HL-60 (cell line): Measurements from ENCODE around the gene NFIX.

Experiments used
- DNase-seq, 2 experiments: peaks; one replicate each; pipeline ENCODE4 v3.0.0-alpha.2; 2010 to 2020; ENCODE audit warnings: low read depth in 1 of 2, low spot score in 1 of 2
- H3K27ac ChIP-seq: fragments of 250-450 bp; sonication (Bioruptor Pico); replicated peaks from 2 replicates; pipeline ENCODE4 v1.5.1; 2020; ENCODE audit warnings: mild to moderate bottlenecking, moderate library complexity
- H3K27me3 ChIP-seq: fragments of 250-450 bp; sonication (Bioruptor Pico); 2 replicates; pipeline ENCODE4 v1.5.1; 2021; ENCODE audit warnings: mild to moderate bottlenecking, moderate library complexity; ENCODE audit not compliant: insufficient read depth, poor library complexity, severe bottlenecking
- H3K4me3 ChIP-seq: replicated peaks from 2 replicates; pipeline ENCODE4 v1.5.1; 2011; ENCODE audit warnings: mild to moderate bottlenecking, control low read depth, low read length; ENCODE audit not compliant: insufficient read depth
- GABPA ChIP-seq: IDR thresholded peaks from 2 replicates; pipeline ENCODE4 v1.6.1; 2012; ENCODE audit warnings: low read depth
- POLR2AphosphoS5 ChIP-seq: IDR thresholded peaks from 2 replicates; pipeline ENCODE4 v1.6.1; 2012; ENCODE audit warnings: low read depth
- REST ChIP-seq: IDR thresholded peaks from 2 replicates; pipeline ENCODE4 v1.6.1; 2012; ENCODE audit warnings: low read depth; ENCODE audit not compliant: insufficient replicate concordance
- SPI1 ChIP-seq: IDR thresholded peaks from 2 replicates; pipeline ENCODE4 v1.6.1; 2012; ENCODE audit warnings: low read depth, mild to moderate bottlenecking, borderline replicate concordance
- TF ChIP-seq, protein P1 (sequence below): IDR thresholded peaks from one replicate; pipeline ENCODE4 v1.5.1; 2011; ENCODE audit warnings: low read length, control low read depth, inconsistent platforms; ENCODE audit not compliant: insufficient read depth

NFIX gene

GRCh38 chr19:12990431-12990830 is 4.8 kb upstream of the NFIX start:
- TF ChIP-seq, protein P1, sequence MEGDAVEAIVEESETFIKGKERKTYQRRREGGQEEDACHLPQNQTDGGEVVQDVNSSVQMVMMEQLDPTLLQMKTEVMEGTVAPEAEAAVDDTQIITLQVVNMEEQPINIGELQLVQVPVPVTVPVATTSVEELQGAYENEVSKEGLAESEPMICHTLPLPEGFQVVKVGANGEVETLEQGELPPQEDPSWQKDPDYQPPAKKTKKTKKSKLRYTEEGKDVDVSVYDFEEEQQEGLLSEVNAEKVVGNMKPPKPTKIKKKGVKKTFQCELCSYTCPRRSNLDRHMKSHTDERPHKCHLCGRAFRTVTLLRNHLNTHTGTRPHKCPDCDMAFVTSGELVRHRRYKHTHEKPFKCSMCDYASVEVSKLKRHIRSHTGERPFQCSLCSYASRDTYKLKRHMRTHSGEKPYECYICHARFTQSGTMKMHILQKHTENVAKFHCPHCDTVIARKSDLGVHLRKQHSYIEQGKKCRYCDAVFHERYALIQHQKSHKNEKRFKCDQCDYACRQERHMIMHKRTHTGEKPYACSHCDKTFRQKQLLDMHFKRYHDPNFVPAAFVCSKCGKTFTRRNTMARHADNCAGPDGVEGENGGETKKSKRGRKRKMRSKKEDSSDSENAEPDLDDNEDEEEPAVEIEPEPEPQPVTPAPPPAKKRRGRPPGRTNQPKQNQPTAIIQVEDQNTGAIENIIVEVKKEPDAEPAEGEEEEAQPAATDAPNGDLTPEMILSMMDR: no peak
- TF ChIP-seq SPI1 (no peak), REST (no peak), GABPA (no peak), POLR2AphosphoS5 (no peak)
- no peak overlapping the region for H3K4me3 ChIP-seq
- no peaks in the 10 kb centered on the region for H3K27me3 ChIP-seq
- no peak overlapping the region for H3K27ac ChIP-seq
- no peak for DNase-seq

DNA sequence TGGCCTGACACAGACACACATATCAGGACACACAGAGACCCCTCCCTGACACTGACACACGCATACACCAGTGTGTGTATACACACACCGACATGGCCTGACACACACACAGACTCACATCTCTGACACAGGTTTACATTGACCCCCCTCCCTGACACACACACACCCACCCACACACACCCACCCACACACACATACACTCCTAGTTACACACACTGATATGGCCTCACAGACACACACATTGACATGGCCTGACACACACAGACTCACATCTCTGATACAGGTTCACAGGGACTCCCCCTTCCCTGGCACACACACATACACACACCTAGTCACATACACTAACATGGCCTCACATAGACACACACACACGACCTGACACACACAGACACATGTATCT is 4.4 kb upstream of the NFIX start:
- H3K27me3 ChIP-seq: no peaks in the 10 kb centered on the region
- TF ChIP-seq SPI1 (no peak), GABPA (no peak), REST (no peak), POLR2AphosphoS5 (no peak)
- TF ChIP-seq, protein P1: no peak
- DNase-seq: no peak
- H3K27ac ChIP-seq: no peak overlapping the region
- H3K4me3 ChIP-seq: no peak overlapping the region

DNA sequence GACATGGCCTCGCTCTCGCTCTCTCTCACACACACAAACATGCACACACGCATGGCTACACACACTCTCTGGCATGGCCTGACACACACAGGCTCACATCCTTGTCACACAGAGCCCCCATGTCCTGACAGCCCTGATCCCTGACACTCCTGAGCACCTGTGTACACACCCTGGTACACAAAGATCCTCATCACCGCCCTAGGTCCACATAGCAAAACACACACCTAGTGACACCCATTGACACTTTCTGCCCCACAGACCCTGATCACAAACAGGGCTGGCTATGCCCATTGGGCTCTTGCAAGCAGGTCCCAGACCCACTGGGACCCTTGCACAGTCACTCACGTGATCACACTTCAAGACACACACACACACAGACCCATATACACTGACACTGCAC is 4.0 kb upstream of the NFIX start:
- H3K27ac ChIP-seq: no peak overlapping the region
- TF ChIP-seq SPI1: no peak
- no peak for TF ChIP-seq POLR2AphosphoS5
- TF ChIP-seq, protein P1: no peak
- no peak for TF ChIP-seq GABPA
- TF ChIP-seq REST: no peak
- no peak for DNase-seq
- no peak overlapping the region for H3K4me3 ChIP-seq
- H3K27me3 ChIP-seq: no peaks in the 10 kb centered on the region
